KMS-11 (cell line): ENCODE results near the gene DDX24.

Experiments used
- H2AFZ ChIP-seq: fragments of 200-600 bp; sonication (generic); 2 replicates; pipeline ENCODE4 v1.6.1; 2016; ENCODE audit warnings: antibody characterized with exemption, mixed run types, low read depth
- H3K27ac ChIP-seq: fragments of 200-600 bp; sonication (generic); 2 replicates; pipeline ENCODE4 v1.6.1; 2016; ENCODE audit warnings: mild to moderate bottlenecking, mixed run types
- H3K27me3 ChIP-seq: fragments of 200-600 bp; sonication (generic); 2 replicates; pipeline ENCODE4 v1.6.1; 2017; ENCODE audit warnings: mild to moderate bottlenecking, low read depth, mixed run types, moderate library complexity; ENCODE audit not compliant: insufficient read depth
- H3K36me3 ChIP-seq: fragments of 200-600 bp; sonication (generic); 2 replicates; pipeline ENCODE4 v1.6.1; 2017; ENCODE audit warnings: mild to moderate bottlenecking, mixed run types; ENCODE audit not compliant: insufficient read depth
- H3K4me1 ChIP-seq: fragments of 200-600 bp; sonication (generic); 2 replicates; pipeline ENCODE4 v1.6.1; 2016; ENCODE audit warnings: mild to moderate bottlenecking, low read depth, mixed run types; ENCODE audit not compliant: poor library complexity, severe bottlenecking
- H3K4me2 ChIP-seq: fragments of 200-600 bp; sonication (generic); 2 replicates; pipeline ENCODE4 v1.7.0; 2016; ENCODE audit warnings: mild to moderate bottlenecking, mixed run types
- H3K4me3 ChIP-seq: fragments of 200-600 bp; sonication (generic); IDR thresholded peaks from 2 replicates; pipeline ENCODE4 v1.6.1; 2017; ENCODE audit warnings: low read depth, low read length, mixed read lengths; ENCODE audit not compliant: insufficient read depth
- H3K79me2 ChIP-seq: fragments of 200-600 bp; sonication (generic); 2 replicates; pipeline ENCODE4 v1.6.1; 2016; ENCODE audit warnings: low read depth, mixed run types; ENCODE audit not compliant: insufficient read depth
- H3K9ac ChIP-seq: fragments of 200-600 bp; sonication (generic); 2 replicates; pipeline ENCODE4 v1.6.1; 2016; ENCODE audit warnings: mild to moderate bottlenecking, mixed run types
- H4K20me1 ChIP-seq: fragments of 200-600 bp; sonication (generic); 2 replicates; pipeline ENCODE4 v1.6.1; 2016; ENCODE audit warnings: mild to moderate bottlenecking, mixed run types; ENCODE audit not compliant: insufficient read depth
- CTCF ChIP-seq: fragments of 200-600 bp; sonication (generic); conservative IDR thresholded peaks from 2 replicates; pipeline ENCODE4 v1.6.1; 2017; ENCODE audit warnings: low read depth, mild to moderate bottlenecking, antibody characterized with exemption, low read length, moderate library complexity, mixed read lengths

DDX24 gene

GRCh38 chr14:94112513-94113063, 31.6 kb upstream of the DDX24 start:
- Histone ChIP-seq H4K20me1 (no peaks in the 10 kb centered on the region), H3K4me1 (no peaks in the 10 kb centered on the region), H3K4me3 (no peak overlapping the region), H3K27me3 (no peaks in the 10 kb centered on the region), H3K79me2 (no peaks in the 10 kb centered on the region), H3K4me2 (no peak overlapping the region), H2AFZ (no peak overlapping the region), H3K36me3 (no peaks in the 10 kb centered on the region), H3K9ac (no peak overlapping the region), H3K27ac (no peak overlapping the region)
- TF ChIP-seq CTCF: no peak

DNA sequence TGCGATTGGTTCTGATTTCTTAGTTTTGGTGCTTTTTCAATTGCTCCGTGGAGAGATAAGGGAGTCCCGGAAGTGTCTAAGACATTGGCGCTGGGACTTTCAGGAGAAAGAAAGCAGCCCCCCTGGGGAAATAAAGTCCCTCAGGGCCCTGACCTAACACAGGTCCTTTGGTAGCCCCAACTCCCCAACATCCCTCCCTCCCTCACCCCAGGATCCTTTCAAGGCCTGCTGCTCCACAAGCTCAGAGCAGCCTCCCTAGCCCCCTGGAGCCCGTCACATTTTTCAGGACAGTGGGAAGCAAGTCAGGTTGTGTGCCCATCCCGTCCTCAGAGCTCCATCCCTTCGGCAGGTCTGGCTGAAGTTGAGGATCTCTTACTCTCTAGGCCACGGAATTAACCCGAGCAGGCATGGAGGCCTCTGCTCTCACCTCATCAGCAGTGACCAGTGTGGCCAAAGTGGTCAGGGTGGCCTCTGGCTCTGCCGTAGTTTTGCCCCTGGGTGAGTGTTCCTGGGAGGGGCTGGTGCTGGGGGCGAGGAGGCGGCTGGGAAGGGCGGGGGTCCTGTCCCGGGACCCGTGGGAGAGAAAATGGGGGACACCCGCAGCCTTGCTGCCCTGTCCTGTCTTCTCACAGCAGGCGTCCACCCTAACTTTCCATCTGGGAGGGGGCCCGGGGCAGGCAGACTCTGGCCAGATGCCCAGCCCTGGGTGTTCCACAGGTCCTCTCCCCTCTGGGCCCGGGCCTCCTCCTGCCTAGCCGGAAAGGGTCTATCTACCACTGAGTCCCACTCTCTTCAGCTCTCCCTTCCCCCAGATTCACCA, 30.5 kb upstream of the DDX24 start:
- Histone ChIP-seq H3K9ac (no peak overlapping the region), H3K4me1 (no peaks in the 10 kb centered on the region), H3K79me2 (no peaks in the 10 kb centered on the region), H3K27ac (no peak overlapping the region), H3K4me2 (no peak overlapping the region), H2AFZ (no peak overlapping the region), H3K27me3 (no peaks in the 10 kb centered on the region), H4K20me1 (no peaks in the 10 kb centered on the region), H3K4me3 (no peak overlapping the region), H3K36me3 (no peaks in the 10 kb centered on the region)
- TF ChIP-seq CTCF: no peak

GRCh38 chr14:94110552-94111181, 29.7 kb upstream of the DDX24 start, which contains the start of gene IFI27:
Gene IFI27 (plus strand): TSS chr14:94110736.
- H3K36me3 ChIP-seq: no peaks in the 10 kb centered on the region
- H3K4me3 ChIP-seq: no peak within 1 kb of the TSS
- H3K27me3 ChIP-seq: no peaks in the 10 kb centered on the region
- no peak within 1 kb of the TSS for H3K9ac ChIP-seq
- H3K4me1 ChIP-seq: no peaks in the 10 kb centered on the region
- no peak within 1 kb of the TSS for H2AFZ ChIP-seq
- H3K4me2 ChIP-seq: no peak within 1 kb of the TSS
- no peaks in the 10 kb centered on the region for H4K20me1 ChIP-seq
- no peaks in the 10 kb centered on the region for H3K79me2 ChIP-seq
- no peak for TF ChIP-seq CTCF
- H3K27ac ChIP-seq: no peak within 1 kb of the TSS

DNA sequence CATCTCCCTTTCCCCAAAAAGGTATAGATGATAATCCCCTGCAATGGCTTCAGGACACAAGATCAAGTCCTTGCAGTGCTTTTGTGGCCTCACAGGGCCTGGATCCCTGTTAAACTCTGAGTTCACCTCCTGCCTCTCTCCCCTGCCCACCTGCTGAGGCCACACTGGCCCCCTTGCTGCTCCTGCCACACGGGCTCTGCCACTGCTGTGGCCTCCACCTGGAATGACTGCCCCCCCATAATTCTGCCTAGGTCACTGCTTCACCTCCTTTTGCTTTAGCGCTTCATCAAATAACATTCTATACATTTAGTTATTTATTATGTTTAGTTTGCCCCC, 28.9 kb upstream of the DDX24 start:
- Histone ChIP-seq H3K27ac (no peak overlapping the region), H3K4me2 (no peak overlapping the region), H2AFZ (no peak overlapping the region), H3K9ac (no peak overlapping the region), H3K27me3 (no peaks in the 10 kb centered on the region), H3K4me3 (no peak overlapping the region), H3K79me2 (no peaks in the 10 kb centered on the region), H3K36me3 (no peaks in the 10 kb centered on the region), H4K20me1 (no peaks in the 10 kb centered on the region), H3K4me1 (no peaks in the 10 kb centered on the region)
- TF ChIP-seq CTCF: no peak
